Measurements from ENCODE around the gene MYO7B. TPM values are rescaled to one million over a fixed set of nuclear protein-coding genes. Genes with fewer than 3 reads are reported as not detected.

Gene MYO7B
- total RNA-seq, 2 donors from 2014 or later: 0.14 to 0.78 TPM

GRCh38 chr2:127651381-127651809 is 115.9 kb downstream of the MYO7B start:
- Histone ChIP-seq H3K4me1 (ENCODE audit: control insufficient read depth in 1 of 2, low read depth in 2 of 2) (peaks cover 43 to 77% of the 10 kb centered on the region in 2 donors), H3K36me3 (peaks cover 27% of the 10 kb centered on the region), H3K27me3 (replicated peaks; ENCODE audit: insufficient read depth) (no peaks in the 10 kb centered on the region), H3K4me3 (no peak overlapping the region), H3K27ac (peak overlapping the region; percentile 54 to 75), H3K9me3 (no peaks in the 10 kb centered on the region)
- TF ChIP-seq CTCF (IDR thresholded peaks at IDR 0.05): no peak
- DNase-seq (ENCODE audit: low spot score) (no peak), ATAC-seq (ENCODE audit: insufficient number of reproducible peaks, low FRiP score, low read depth) (no peak)

- no peak for TF ChIP-seq CTCF (IDR thresholded peaks at IDR 0.05)
- no peaks in the 10 kb centered on the region for H3K9me3 ChIP-seq
- ATAC-seq (ENCODE audit: insufficient number of reproducible peaks, low FRiP score, low read depth): no peak
- H3K4me3 ChIP-seq: no peak overlapping the region
- no peak for DNase-seq (ENCODE audit: low spot score)
- no peaks in the 10 kb centered on the region for H3K27me3 ChIP-seq (replicated peaks; ENCODE audit: insufficient read depth)
- peak overlapping the region; percentile 30 to 54 for H3K27ac ChIP-seq
- peaks cover 33% of the 10 kb centered on the region for H3K36me3 ChIP-seq
- peaks cover 38 to 74% of the 10 kb centered on the region in 2 donors for H3K4me1 ChIP-seq (ENCODE audit: control insufficient read depth in 1 of 2, low read depth in 2 of 2)
Measured at GRCh38 chr2:127651971-127652550, 116.6 kb downstream of the MYO7B start.

- peaks cover 37% of the 10 kb centered on the region for H3K36me3 ChIP-seq
- no peaks in the 10 kb centered on the region for H3K9me3 ChIP-seq
- no peak for TF ChIP-seq CTCF (IDR thresholded peaks at IDR 0.05)
- H3K4me1 ChIP-seq (ENCODE audit: control insufficient read depth in 1 of 2, low read depth in 2 of 2): peaks cover 30 to 73% of the 10 kb centered on the region in 2 donors
- H3K27me3 ChIP-seq (replicated peaks; ENCODE audit: insufficient read depth): no peaks in the 10 kb centered on the region
- peak overlapping the region; percentile 39 to 54 for H3K27ac ChIP-seq
- H3K4me3 ChIP-seq: no peak overlapping the region
- DNase-seq (ENCODE audit: low spot score): no peak
- ATAC-seq (ENCODE audit: insufficient number of reproducible peaks, low FRiP score, low read depth): no peak
Measured at GRCh38 chr2:127652786-127653357, 117.4 kb downstream of the MYO7B start.

GRCh38 chr2:127653421-127654083 is 118.1 kb downstream of the MYO7B start:
- no peak overlapping the region for H3K4me3 ChIP-seq
- ATAC-seq (ENCODE audit: insufficient number of reproducible peaks, low FRiP score, low read depth) (no peak), DNase-seq (ENCODE audit: low spot score) (no peak)
- H3K27ac ChIP-seq: peak overlapping the region; percentile 39 to 54
- peaks cover 27 to 71% of the 10 kb centered on the region in 2 donors for H3K4me1 ChIP-seq (ENCODE audit: control insufficient read depth in 1 of 2, low read depth in 2 of 2)
- peaks cover 37% of the 10 kb centered on the region for H3K36me3 ChIP-seq
- no peak for TF ChIP-seq CTCF (IDR thresholded peaks at IDR 0.05)
- H3K9me3 ChIP-seq: no peaks in the 10 kb centered on the region
- no peaks in the 10 kb centered on the region for H3K27me3 ChIP-seq (replicated peaks; ENCODE audit: insufficient read depth)

GRCh38 chr2:127654084-127654837 is 118.8 kb downstream of the MYO7B start:
- peaks cover 37% of the 10 kb centered on the region for H3K36me3 ChIP-seq
- no peak overlapping the region for H3K4me3 ChIP-seq
- H3K27me3 ChIP-seq (replicated peaks; ENCODE audit: insufficient read depth): no peaks in the 10 kb centered on the region
- DNase-seq (ENCODE audit: low spot score): no peak
- H3K9me3 ChIP-seq: no peaks in the 10 kb centered on the region
- TF ChIP-seq CTCF (IDR thresholded peaks at IDR 0.05): no peak
- H3K4me1 ChIP-seq (ENCODE audit: control insufficient read depth in 1 of 2, low read depth in 2 of 2): peaks cover 29 to 73% of the 10 kb centered on the region in 2 donors
- peak overlapping the region in 1 of 2 donors; percentile 39 for H3K27ac ChIP-seq
- ATAC-seq (ENCODE audit: insufficient number of reproducible peaks, low FRiP score, low read depth): no peak

Data from thoracic aorta (tissue), 2 donors.